ENCODE results near the gene KDR. TPM values are rescaled to one million over a fixed set of nuclear protein-coding genes. Genes with fewer than 3 reads are reported as not detected.

The KDR gene
- 10 to 100 TPM in 1 of 4 donors, 1 to 10 TPM in 3; 5.4 to 12.4 (median 8.3) TPM for total RNA-seq

GRCh38 chr4:55125087-55125721 is at the start of gene KDR:
KDR (minus strand) TSS chr4:55125595; CDS start chr4:55125293, 302 bp downstream.
- DNase-seq (ENCODE audit: low spot score in 2 of 2) = peak in 1 of 2 donors; percentile 57
- Histone ChIP-seq H3K36me3 (no peaks in the 10 kb centered on the region), H3K4me3 (peak within 1 kb of the TSS; percentile 56), H3K27ac (peak within 1 kb of the TSS; percentile 34), H3K9me3 (no peaks in the 10 kb centered on the region), H3K4me1 (peaks cover 19% of the 10 kb centered on the region), H3K27me3 (peaks cover 33% of the 10 kb centered on the region)
- no CpG with 5 or more reads among the region's 57 CpGs for WGBS
- TF ChIP-seq POLR2AphosphoS5 (IDR thresholded peaks at IDR 0.05) = no peak
- TF ChIP-seq POLR2A (IDR thresholded peaks at IDR 0.05) = no peak
- no peak for TF ChIP-seq CTCF (IDR thresholded peaks at IDR 0.05)
- no peak for TF ChIP-seq EP300 (IDR thresholded peaks at IDR 0.05)

GRCh38 chr4:55173580-55173979 is 48.2 kb upstream of the KDR start:
- Histone ChIP-seq H3K9me3 (no peaks in the 10 kb centered on the region), H3K4me1 (no peaks in the 10 kb centered on the region), H3K27me3 (no peaks in the 10 kb centered on the region), H3K27ac (peak overlapping the region; percentile 41), H3K36me3 (no peaks in the 10 kb centered on the region), H3K4me3 (no peak overlapping the region)
- TF ChIP-seq POLR2A (IDR thresholded peaks at IDR 0.05) (no peak), CTCF (IDR thresholded peaks at IDR 0.05) (no peak), POLR2AphosphoS5 (IDR thresholded peaks at IDR 0.05) (no peak), EP300 (IDR thresholded peaks at IDR 0.05) (no peak)
- DNase-seq (ENCODE audit: low spot score in 2 of 2) = no peak
- WGBS = 59% methylated on average over 1 of the region's 1 CpG

GRCh38 chr4:55172694-55173287 is 47.4 kb upstream of the KDR start:
- Histone ChIP-seq H3K36me3 (no peaks in the 10 kb centered on the region), H3K4me3 (no peak overlapping the region), H3K27me3 (no peaks in the 10 kb centered on the region), H3K4me1 (no peaks in the 10 kb centered on the region), H3K9me3 (no peaks in the 10 kb centered on the region), H3K27ac (peak overlapping the region; percentile 41)
- DNase-seq (ENCODE audit: low spot score in 2 of 2) = no peak
- WGBS = 75% methylated on average over 4 of the region's 4 CpGs
- no peak for TF ChIP-seq CTCF (IDR thresholded peaks at IDR 0.05)
- TF ChIP-seq POLR2A (IDR thresholded peaks at IDR 0.05) = no peak
- no peak for TF ChIP-seq EP300 (IDR thresholded peaks at IDR 0.05)
- TF ChIP-seq POLR2AphosphoS5 (IDR thresholded peaks at IDR 0.05) = no peak

- no peak overlapping the region for H3K27ac ChIP-seq
- no peak for DNase-seq (ENCODE audit: low spot score in 2 of 2)
- no peaks in the 10 kb centered on the region for H3K27me3 ChIP-seq
- H3K4me1 ChIP-seq = no peaks in the 10 kb centered on the region
- no peak overlapping the region for H3K4me3 ChIP-seq
- H3K36me3 ChIP-seq = no peaks in the 10 kb centered on the region
- TF ChIP-seq POLR2A (IDR thresholded peaks at IDR 0.05) = no peak
- TF ChIP-seq CTCF (IDR thresholded peaks at IDR 0.05) = no peak
- no peak for TF ChIP-seq EP300 (IDR thresholded peaks at IDR 0.05)
- no peak for TF ChIP-seq POLR2AphosphoS5 (IDR thresholded peaks at IDR 0.05)
- 59% methylated on average over 6 of the region's 6 CpGs for WGBS
- H3K9me3 ChIP-seq = no peaks in the 10 kb centered on the region
Observed at GRCh38 chr4:55170462-55170861, 45.1 kb upstream of the KDR start.

GRCh38 chr4:55169352-55169961 is 44.1 kb upstream of the KDR start:
- 52% methylated on average over 12 of the region's 12 CpGs for WGBS
- H3K27me3 ChIP-seq = no peaks in the 10 kb centered on the region
- no peak for TF ChIP-seq POLR2AphosphoS5 (IDR thresholded peaks at IDR 0.05)
- TF ChIP-seq POLR2A (IDR thresholded peaks at IDR 0.05) = no peak
- H3K4me3 ChIP-seq = no peak overlapping the region
- no peaks in the 10 kb centered on the region for H3K9me3 ChIP-seq
- no peak for DNase-seq (ENCODE audit: low spot score in 2 of 2)
- H3K36me3 ChIP-seq = no peaks in the 10 kb centered on the region
- no peaks in the 10 kb centered on the region for H3K4me1 ChIP-seq
- H3K27ac ChIP-seq = no peak overlapping the region

Measured in suprapubic skin (tissue), 4 donors.